HepG2 (cell line): Measurements from ENCODE around the gene INF2. TPM values are rescaled to one million over a fixed set of nuclear protein-coding genes. Genes with fewer than 3 reads are reported as not detected.
A peak's percentile ranks its signal among the peaks of the same experiment; 100 is the strongest.

Experiments
- CREB3 ChIP-seq: sonication (generic); formaldehyde crosslinking; IDR thresholded peaks from 2 replicates; pipeline ENCODE4 v1.5.0; 2020; ENCODE audit warnings: missing genetic modification reagents
- DBP ChIP-seq: sonication (generic); formaldehyde crosslinking; IDR thresholded peaks from 2 replicates; pipeline ENCODE4 v1.4.0; 2020; ENCODE audit warnings: missing genetic modification reagents; ENCODE audit errors: not compliant biosample characterization
- MEIS1 ChIP-seq: sonication (generic); formaldehyde crosslinking; IDR thresholded peaks from 2 replicates; pipeline ENCODE4 v1.9.0; 2021; ENCODE audit warnings: mild to moderate bottlenecking, missing genetic modification reagents, moderate library complexity, borderline replicate concordance
- RAD51 ChIP-seq: fragments of 450-650 bp; IDR thresholded peaks from 2 replicates; pipeline ENCODE4 v1.6.1; 2016; ENCODE audit warnings: borderline replicate concordance
- SYNCRIP ChIP-seq: fragments of 200-400 bp; formaldehyde crosslinking; IDR thresholded peaks from 2 replicates; pipeline ENCODE4 v1.6.1; 2018; ENCODE audit warnings: mild to moderate bottlenecking, low read depth, low read length; ENCODE audit not compliant: insufficient read depth
- ZBTB34 ChIP-seq: sonication (generic); formaldehyde crosslinking; IDR thresholded peaks from 2 replicates; pipeline ENCODE4 v1.8.0; 2022; ENCODE audit warnings: mild to moderate bottlenecking, missing genetic modification reagents
- ZNF142 ChIP-seq: sonication (generic); formaldehyde crosslinking; IDR thresholded peaks from 2 replicates; pipeline ENCODE4 v1.4.0; 2020; ENCODE audit warnings: missing genetic modification reagents
- ZNF20 ChIP-seq: sonication (generic); formaldehyde crosslinking; IDR thresholded peaks from 2 replicates; pipeline ENCODE4 v1.4.0; 2020; ENCODE audit warnings: mild to moderate bottlenecking, moderate library complexity, missing genetic modification reagents
- ZNF263 ChIP-seq: sonication (generic); formaldehyde crosslinking; IDR thresholded peaks from 2 replicates; pipeline ENCODE4 v1.4.0; 2020; ENCODE audit warnings: missing genetic modification reagents
- ZNF296 ChIP-seq: sonication (generic); formaldehyde crosslinking; conservative IDR thresholded peaks from 2 replicates; pipeline ENCODE4 v1.5.0; 2020; ENCODE audit warnings: mild to moderate bottlenecking, missing genetic modification reagents
- ZNF607 ChIP-seq: sonication (generic); formaldehyde crosslinking; IDR thresholded peaks from 2 replicates; pipeline ENCODE4 v1.5.1; 2020; ENCODE audit warnings: missing genetic modification reagents, mild to moderate bottlenecking, borderline replicate concordance
- ZNF737 ChIP-seq: sonication (generic); formaldehyde crosslinking; IDR thresholded peaks from 2 replicates; pipeline ENCODE4 v1.5.0; 2020; ENCODE audit warnings: missing genetic modification reagents, mild to moderate bottlenecking, borderline replicate concordance
- ZNF75D ChIP-seq: sonication (generic); formaldehyde crosslinking; IDR thresholded peaks from 2 replicates; pipeline ENCODE4 v1.8.1; 2023; ENCODE audit warnings: missing genetic modification reagents, mild to moderate bottlenecking, borderline replicate concordance
- ZSCAN20 ChIP-seq: sonication (generic); formaldehyde crosslinking; IDR thresholded peaks from 2 replicates; pipeline ENCODE4 v1.4.0; 2020; ENCODE audit warnings: missing genetic modification reagents, mild to moderate bottlenecking, borderline replicate concordance
- polyA plus RNA-seq, 8 experiments: library from polyadenylated mRNA; depleted of rRNA in 3 of 8; stranded (reverse) in 7 of 8; unstranded in 1 of 8; fragments of >200 nt; fragmentation: Illumina TruSeq in 4 of 8; extraction: Trizol in 4 of 8; gene quantifications; 2 replicates each; pipeline versions ENCODE4 v1.2.1 to v1.2.3, GENCODE V29; 2011 to 2016; ENCODE audit warnings: low read depth in 4 of 8, missing spikeins in 1 of 8, mixed read lengths in 1 of 8; ENCODE audit not compliant: insufficient read depth in 1 of 8
- total RNA-seq, 5 experiments: library from RNA; depleted of rRNA; stranded (reverse); fragments of >200 nt; fragmentation: Illumina TruSeq; extraction: Trizol; gene quantifications; 2 replicates each; pipeline ENCODE4 v1.2.3, GENCODE V29; 2016; ENCODE audit warnings: low read depth in 1 of 5
- TF ChIP-seq, protein P1 (sequence below): sonication (generic); formaldehyde crosslinking; IDR thresholded peaks from 2 replicates; pipeline ENCODE4 v1.9.0; 2022; ENCODE audit warnings: low read depth, missing genetic modification reagents
- TF ChIP-seq, protein P2 (sequence below): sonication (generic); formaldehyde crosslinking; IDR thresholded peaks from 2 replicates; pipeline ENCODE4 v1.5.1; 2020; ENCODE audit warnings: missing genetic modification reagents, mild to moderate bottlenecking, borderline replicate concordance

The INF2 gene
- total and polyA plus RNA-seq, 2 of the 13 experiments (the other 11 are each of a cell fraction or from before 2014, with no cell fraction given), result 16.4 to 26.4 TPM

- TF ChIP-seq ZNF75D (CRISPR knock-in tag), result no peak
- no peak; the same call in 1 of the 2 replicates for TF ChIP-seq ZNF607 (CRISPR knock-in tag)
- no peak for TF ChIP-seq ZBTB34 (CRISPR knock-in tag)
- no peak for TF ChIP-seq ZNF263 (CRISPR knock-in tag)
- TF ChIP-seq ZNF20 (CRISPR knock-in tag), result no peak
- TF ChIP-seq ZNF737 (CRISPR knock-in tag), result no peak
- TF ChIP-seq RAD51, result no peak
- TF ChIP-seq SYNCRIP, result no peak
- no peak for TF ChIP-seq MEIS1
- TF ChIP-seq, protein P1, sequence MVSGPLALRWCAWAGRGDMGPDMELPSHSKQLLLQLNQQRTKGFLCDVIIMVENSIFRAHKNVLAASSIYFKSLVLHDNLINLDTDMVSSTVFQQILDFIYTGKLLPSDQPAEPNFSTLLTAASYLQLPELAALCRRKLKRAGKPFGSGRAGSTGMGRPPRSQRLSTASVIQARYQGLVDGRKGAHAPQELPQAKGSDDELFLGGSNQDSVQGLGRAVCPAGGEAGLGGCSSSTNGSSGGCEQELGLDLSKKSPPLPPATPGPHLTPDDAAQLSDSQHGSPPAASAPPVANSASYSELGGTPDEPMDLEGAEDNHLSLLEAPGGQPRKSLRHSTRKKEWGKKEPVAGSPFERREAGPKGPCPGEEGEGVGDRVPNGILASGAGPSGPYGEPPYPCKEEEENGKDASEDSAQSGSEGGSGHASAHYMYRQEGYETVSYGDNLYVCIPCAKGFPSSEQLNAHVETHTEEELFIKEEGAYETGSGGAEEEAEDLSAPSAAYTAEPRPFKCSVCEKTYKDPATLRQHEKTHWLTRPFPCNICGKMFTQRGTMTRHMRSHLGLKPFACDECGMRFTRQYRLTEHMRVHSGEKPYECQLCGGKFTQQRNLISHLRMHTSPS (CRISPR knock-in tag), result no peak
- TF ChIP-seq DBP (CRISPR knock-in tag), result no peak
- TF ChIP-seq ZNF142, result no peak
- no peak for TF ChIP-seq ZSCAN20 (CRISPR knock-in tag)
- TF ChIP-seq ZNF296, result no peak
- no peak for TF ChIP-seq CREB3 (CRISPR knock-in tag)
- TF ChIP-seq, protein P2, sequence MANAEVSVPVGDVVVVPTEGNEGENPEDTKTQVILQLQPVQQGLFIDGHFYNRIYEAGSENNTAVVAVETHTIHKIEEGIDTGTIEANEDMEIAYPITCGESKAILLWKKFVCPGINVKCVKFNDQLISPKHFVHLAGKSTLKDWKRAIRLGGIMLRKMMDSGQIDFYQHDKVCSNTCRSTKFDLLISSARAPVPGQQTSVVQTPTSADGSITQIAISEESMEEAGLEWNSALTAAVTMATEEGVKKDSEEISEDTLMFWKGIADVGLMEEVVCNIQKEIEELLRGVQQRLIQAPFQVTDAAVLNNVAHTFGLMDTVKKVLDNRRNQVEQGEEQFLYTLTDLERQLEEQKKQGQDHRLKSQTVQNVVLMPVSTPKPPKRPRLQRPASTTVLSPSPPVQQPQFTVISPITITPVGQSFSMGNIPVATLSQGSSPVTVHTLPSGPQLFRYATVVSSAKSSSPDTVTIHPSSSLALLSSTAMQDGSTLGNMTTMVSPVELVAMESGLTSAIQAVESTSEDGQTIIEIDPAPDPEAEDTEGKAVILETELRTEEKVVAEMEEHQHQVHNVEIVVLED (CRISPR knock-in tag), result 0 out of 2 replicates have a peak, but pooled peaks have one; percentile 30
These were observed 35.3 kb upstream of the INF2 start (continued) for GRCh38 chr14:104654119-104654518.
